Endometrium (tissue), 2 donors: ENCODE measurements around the gene FBXO9.

Experiments used
- FAIRE-seq: peaks from 2 replicates; lab custom pipeline; 2012; peaks lifted over from hg19 to GRCh38; lab: Jason Lieb, UNC
- donor health status: control.
- donor health status: control.

Gene FBXO9

DNA sequence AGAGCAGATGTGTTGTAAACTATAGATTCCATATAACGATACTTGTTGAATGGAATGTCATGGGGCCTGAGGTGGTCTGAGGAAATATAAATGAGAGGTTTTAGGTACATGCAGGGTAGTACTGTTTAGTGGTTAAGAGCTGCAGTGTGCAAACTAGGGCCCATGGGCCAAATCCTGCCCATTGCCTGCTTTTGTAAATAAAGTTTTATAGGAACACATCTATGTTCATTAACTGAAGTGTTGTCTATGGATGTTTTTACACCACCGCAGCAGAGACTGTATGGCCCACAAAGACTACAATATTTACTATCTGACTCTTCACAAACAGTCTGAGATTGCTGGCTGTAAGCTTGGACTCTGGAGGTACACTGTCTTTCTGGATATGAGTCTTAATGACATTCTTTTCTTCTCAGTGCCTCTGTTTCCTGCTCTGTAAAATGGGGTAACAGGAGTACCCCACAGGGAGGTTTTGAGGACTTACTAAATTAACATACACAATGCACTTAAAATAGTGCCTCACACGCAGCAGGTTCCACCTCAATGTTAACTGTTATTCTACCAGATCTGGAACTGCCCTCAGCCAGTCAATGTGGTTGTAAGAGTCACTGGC is 70.9 kb downstream of the FBXO9 start:
- FAIRE-seq, result no peak

DNA sequence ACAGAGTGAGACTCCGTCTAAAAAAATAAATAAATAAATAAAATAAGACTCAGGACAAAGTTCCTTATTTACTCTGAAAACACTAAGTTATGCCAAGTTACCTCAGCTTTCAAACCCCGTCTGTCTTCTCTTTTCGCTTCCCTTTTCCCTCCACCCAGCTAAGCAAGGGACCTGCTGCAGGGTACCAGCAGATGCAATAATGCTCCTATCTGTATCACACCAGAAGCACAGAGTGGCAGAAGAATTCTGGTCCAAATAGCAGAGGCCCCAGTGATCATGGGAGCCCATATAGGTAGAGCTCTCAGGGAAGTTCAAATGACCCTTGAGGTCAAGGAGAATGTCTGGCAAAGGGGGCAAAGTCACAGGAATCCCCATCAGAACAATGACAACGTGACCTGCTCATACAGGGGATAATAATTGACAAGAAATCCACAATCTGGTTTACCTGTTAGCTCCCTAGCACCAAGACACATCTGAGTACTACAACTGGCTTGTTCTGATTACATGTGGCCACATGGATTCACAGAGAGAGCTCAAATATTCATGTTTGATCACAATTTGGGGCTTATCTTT is 74.7 kb downstream of the FBXO9 start:
- FAIRE-seq, result no peak

GRCh38 chr6:53142810-53143209 is 77.6 kb downstream of the FBXO9 start:
- no peak for FAIRE-seq

- no peak for FAIRE-seq
Measured at GRCh38 chr6:53143710-53144109, 78.5 kb downstream of the FBXO9 start.

GRCh38 chr6:53144802-53145201 is 79.6 kb downstream of the FBXO9 start:
- FAIRE-seq, result no peak

DNA sequence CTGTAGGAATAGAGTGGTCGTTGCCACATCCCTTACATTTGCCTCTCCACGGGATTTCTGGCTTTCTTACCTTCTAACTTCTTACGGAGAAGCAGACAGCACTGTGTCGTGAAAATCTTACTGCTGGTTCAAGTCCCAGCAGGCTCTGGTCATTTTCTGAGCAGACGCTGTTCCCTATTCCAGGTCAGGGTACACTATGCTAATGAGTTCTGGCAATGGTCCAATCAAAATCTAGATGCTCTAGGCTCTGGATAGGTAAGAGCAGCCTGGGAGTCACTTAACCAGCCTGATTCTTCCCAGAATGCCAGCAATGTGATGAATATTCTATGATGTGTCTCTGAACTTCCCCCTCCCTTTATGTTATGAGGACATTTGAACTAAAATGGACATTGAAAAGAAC is 83.5 kb downstream of the FBXO9 start, which contains the start of gene GCM1:
GCM1 (minus strand) TSS at position 158 of the 400 bp plus-strand sequence. CDS start 3,209 bp downstream, outside the sequence.
- no peak for FAIRE-seq
